Measurements from ENCODE around the gene PLBD1.

DNA sequence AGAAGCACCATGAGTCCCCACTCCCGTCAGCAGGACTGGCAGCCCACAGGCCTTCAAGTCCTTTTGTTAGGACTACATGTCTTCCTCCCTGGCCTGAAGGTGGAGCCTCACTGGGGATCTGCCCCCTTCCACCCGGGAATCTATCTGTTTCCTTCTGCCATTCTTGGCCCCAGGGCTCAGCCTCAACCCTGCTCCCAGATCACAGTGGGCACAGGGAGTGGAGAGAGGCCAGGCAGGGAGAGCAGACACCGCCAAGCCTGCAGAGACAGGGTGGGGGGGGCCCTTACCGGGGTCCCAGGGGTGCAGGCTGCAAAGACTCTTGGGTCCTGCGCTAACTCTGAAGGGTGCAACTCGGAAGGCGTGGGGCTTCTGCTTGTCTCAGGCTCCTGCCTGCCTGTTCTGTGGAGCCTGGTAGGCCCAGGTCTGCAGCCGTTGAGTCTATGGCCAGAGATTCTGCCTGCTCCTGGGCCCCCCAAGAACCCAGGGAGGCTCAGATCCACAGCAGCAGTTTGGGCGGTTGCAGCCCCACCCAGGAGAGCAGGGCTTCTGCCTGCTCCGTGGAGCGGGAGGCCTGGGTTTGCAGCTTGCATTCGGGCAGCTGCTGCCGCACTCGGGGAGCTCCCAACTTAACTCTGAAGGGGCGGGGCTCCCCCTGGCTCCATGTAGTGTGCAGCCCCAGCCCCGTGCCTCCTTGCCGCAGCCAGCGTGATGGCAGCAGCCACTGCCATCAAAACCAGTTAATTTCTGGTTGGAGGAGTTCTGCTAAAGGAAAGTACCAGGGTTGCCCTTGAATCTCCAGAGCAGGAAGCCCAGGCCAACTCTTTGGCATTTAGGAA lies 21.7 kb upstream of the PLBD1 start:
- TF ChIP-seq, protein P1, sequence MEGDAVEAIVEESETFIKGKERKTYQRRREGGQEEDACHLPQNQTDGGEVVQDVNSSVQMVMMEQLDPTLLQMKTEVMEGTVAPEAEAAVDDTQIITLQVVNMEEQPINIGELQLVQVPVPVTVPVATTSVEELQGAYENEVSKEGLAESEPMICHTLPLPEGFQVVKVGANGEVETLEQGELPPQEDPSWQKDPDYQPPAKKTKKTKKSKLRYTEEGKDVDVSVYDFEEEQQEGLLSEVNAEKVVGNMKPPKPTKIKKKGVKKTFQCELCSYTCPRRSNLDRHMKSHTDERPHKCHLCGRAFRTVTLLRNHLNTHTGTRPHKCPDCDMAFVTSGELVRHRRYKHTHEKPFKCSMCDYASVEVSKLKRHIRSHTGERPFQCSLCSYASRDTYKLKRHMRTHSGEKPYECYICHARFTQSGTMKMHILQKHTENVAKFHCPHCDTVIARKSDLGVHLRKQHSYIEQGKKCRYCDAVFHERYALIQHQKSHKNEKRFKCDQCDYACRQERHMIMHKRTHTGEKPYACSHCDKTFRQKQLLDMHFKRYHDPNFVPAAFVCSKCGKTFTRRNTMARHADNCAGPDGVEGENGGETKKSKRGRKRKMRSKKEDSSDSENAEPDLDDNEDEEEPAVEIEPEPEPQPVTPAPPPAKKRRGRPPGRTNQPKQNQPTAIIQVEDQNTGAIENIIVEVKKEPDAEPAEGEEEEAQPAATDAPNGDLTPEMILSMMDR (IDR thresholded peaks at IDR 0.05) = no peak
- no peak for TF ChIP-seq POLR2A (IDR thresholded peaks at IDR 0.05)
